Measurements from ENCODE around the gene L3MBTL2.

Gene L3MBTL2

GRCh38 chr22:41215926-41216325 lies 10.8 kb downstream of the L3MBTL2 start:
- no peak for TF ChIP-seq POLR2A (IDR thresholded peaks at IDR 0.05; ENCODE audit: low read depth, low read length)
- FAIRE-seq, result no peak
- DNase-seq (ENCODE audit: insufficient read length), result no peak

- FAIRE-seq (no peak), DNase-seq (ENCODE audit: insufficient read length) (no peak)
- TF ChIP-seq POLR2AphosphoS5 (IDR thresholded peaks at IDR 0.05; ENCODE audit: low read depth, low read length), result no peak
- TF ChIP-seq TAF1 (IDR thresholded peaks at IDR 0.05; ENCODE audit: borderline replicate concordance, low read depth, low read length), result no peak
- no peak for TF ChIP-seq POLR2A (IDR thresholded peaks at IDR 0.05; ENCODE audit: low read depth, low read length)
Measured at GRCh38 chr22:41216984-41217383, 11.9 kb downstream of the L3MBTL2 start.

- DNase-seq (ENCODE audit: insufficient read length) (peak; percentile 56), FAIRE-seq (peak; percentile 42)
- no peak for TF ChIP-seq POLR2AphosphoS5 (IDR thresholded peaks at IDR 0.05; ENCODE audit: low read depth, low read length)
- TF ChIP-seq POLR2A (IDR thresholded peaks at IDR 0.05; ENCODE audit: low read depth, low read length), result no peak
- TF ChIP-seq TAF1 (IDR thresholded peaks at IDR 0.05; ENCODE audit: borderline replicate concordance, low read depth, low read length), result no peak
Measured at GRCh38 chr22:41217553-41218157, 12.5 kb downstream of the L3MBTL2 start.

- no peak for FAIRE-seq
- TF ChIP-seq POLR2A (IDR thresholded peaks at IDR 0.05; ENCODE audit: low read depth, low read length) (no peak), TAF1 (IDR thresholded peaks at IDR 0.05; ENCODE audit: borderline replicate concordance, low read depth, low read length) (no peak), POLR2AphosphoS5 (IDR thresholded peaks at IDR 0.05; ENCODE audit: low read depth, low read length) (no peak)
- DNase-seq (ENCODE audit: insufficient read length), result no peak
Measured at GRCh38 chr22:41222846-41223507, 17.9 kb downstream of the L3MBTL2 start.

GRCh38 chr22:41223535-41223934 lies 18.4 kb downstream of the L3MBTL2 start:
- TF ChIP-seq POLR2AphosphoS5 (IDR thresholded peaks at IDR 0.05; ENCODE audit: low read depth, low read length) (no peak), TAF1 (IDR thresholded peaks at IDR 0.05; ENCODE audit: borderline replicate concordance, low read depth, low read length) (no peak), POLR2A (IDR thresholded peaks at IDR 0.05; ENCODE audit: low read depth, low read length) (no peak)
- DNase-seq (ENCODE audit: insufficient read length) (no peak), FAIRE-seq (no peak)

- FAIRE-seq, result no peak
- DNase-seq (ENCODE audit: insufficient read length), result peak; percentile 9
- TF ChIP-seq TAF1 (IDR thresholded peaks at IDR 0.05; ENCODE audit: borderline replicate concordance, low read depth, low read length) (no peak), POLR2A (IDR thresholded peaks at IDR 0.05; ENCODE audit: low read depth, low read length) (no peak), POLR2AphosphoS5 (IDR thresholded peaks at IDR 0.05; ENCODE audit: low read depth, low read length) (no peak)
Measured at GRCh38 chr22:41226723-41227655, 21.9 kb downstream of the L3MBTL2 start.

GRCh38 chr22:41229215-41229614 lies 24.1 kb downstream of the L3MBTL2 start:
- TF ChIP-seq POLR2AphosphoS5 (IDR thresholded peaks at IDR 0.05; ENCODE audit: low read depth, low read length), result no peak
- no peak for TF ChIP-seq TAF1 (IDR thresholded peaks at IDR 0.05; ENCODE audit: borderline replicate concordance, low read depth, low read length)
- TF ChIP-seq POLR2A (IDR thresholded peaks at IDR 0.05; ENCODE audit: low read depth, low read length), result no peak
- DNase-seq (ENCODE audit: insufficient read length) (no peak), FAIRE-seq (no peak)

- TF ChIP-seq TAF1 (IDR thresholded peaks at IDR 0.05; ENCODE audit: borderline replicate concordance, low read depth, low read length) (no peak), POLR2AphosphoS5 (IDR thresholded peaks at IDR 0.05; ENCODE audit: low read depth, low read length) (no peak), POLR2A (IDR thresholded peaks at IDR 0.05; ENCODE audit: low read depth, low read length) (no peak)
- FAIRE-seq (no peak), DNase-seq (ENCODE audit: insufficient read length) (no peak)
Measured at GRCh38 chr22:41229730-41230400, 24.8 kb downstream of the L3MBTL2 start.

GRCh38 chr22:41230401-41230785 lies 25.3 kb downstream of the L3MBTL2 start:
- no peak for TF ChIP-seq POLR2AphosphoS5 (IDR thresholded peaks at IDR 0.05; ENCODE audit: low read depth, low read length)
- no peak for TF ChIP-seq TAF1 (IDR thresholded peaks at IDR 0.05; ENCODE audit: borderline replicate concordance, low read depth, low read length)
- TF ChIP-seq POLR2A (IDR thresholded peaks at IDR 0.05; ENCODE audit: low read depth, low read length), result no peak
- no peak for FAIRE-seq

GRCh38 chr22:41231369-41231768 lies 26.3 kb downstream of the L3MBTL2 start:
- FAIRE-seq, result no peak
- DNase-seq (ENCODE audit: insufficient read length), result no peak
- no peak for TF ChIP-seq TAF1 (IDR thresholded peaks at IDR 0.05; ENCODE audit: borderline replicate concordance, low read depth, low read length)
- no peak for TF ChIP-seq POLR2AphosphoS5 (IDR thresholded peaks at IDR 0.05; ENCODE audit: low read depth, low read length)
- no peak for TF ChIP-seq POLR2A (IDR thresholded peaks at IDR 0.05; ENCODE audit: low read depth, low read length)

More at GRCh38 chr22:41230401-41230785, 25.3 kb downstream of the L3MBTL2 start:
- no peak for DNase-seq (ENCODE audit: insufficient read length)
